ENCODE results near the gene LENG9. TPM values are rescaled to one million over a fixed set of nuclear protein-coding genes. Genes with fewer than 3 reads are reported as not detected.

The LENG9 gene
- polyA plus RNA-seq, 2 of the 4 experiments (the other 2 are of a cell fraction) = 1.9 to 4.1 TPM

GRCh38 chr19:54434873-54435214 lies 28.7 kb downstream of the LENG9 start:
- Histone ChIP-seq H3K9me3 (no peaks in the 10 kb centered on the region), H3K4me3 (no peak overlapping the region), H3K4me2 (no peak overlapping the region), H3K4me1 (peaks cover 24% of the 10 kb centered on the region), H3K27ac (no peak overlapping the region)
- FAIRE-seq (no peak), ATAC-seq (no peak), DNase-seq (ENCODE audit: low read depth in 1 of 2, low spot score in 1 of 2) (no peak)
- ChIA-PET CTCF (no interaction called here), POLR2A (no interaction called here)
- 94% methylated on average over 10 of the region's 11 CpGs for WGBS (ENCODE audit: missing lambda C conversion rate)
- TF ChIP-seq RFX5 (IDR thresholded peaks at IDR 0.05) (no peak), HOXA7 (CRISPR knock-in tag; IDR thresholded peaks at IDR 0.05) (no peak), CBX2 (IDR thresholded peaks at IDR 0.05; ENCODE audit: borderline replicate concordance, low read depth) (no peak), TFCP2L1 (CRISPR knock-in tag; IDR thresholded peaks at IDR 0.05) (no peak), ZFP36 (IDR thresholded peaks at IDR 0.05; ENCODE audit: borderline replicate concordance, partially characterized antibody) (no peak), FOXS1 (CRISPR knock-in tag; IDR thresholded peaks at IDR 0.05) (no peak), POLR2AphosphoS2 (conservative IDR thresholded peaks at IDR 0.05; ENCODE audit: low read length) (no peak), FOSL2 (IDR thresholded peaks at IDR 0.05) (no peak), FOSL2 (CRISPR knock-in tag; IDR thresholded peaks at IDR 0.05) (no peak), HEYL (CRISPR knock-in tag; IDR thresholded peaks at IDR 0.05) (no peak), PHF8 (IDR thresholded peaks at IDR 0.05; ENCODE audit: borderline replicate concordance, low read depth) (no peak), JUNB (IDR thresholded peaks at IDR 0.05) (no peak), TP53 (CRISPR knock-in tag; IDR thresholded peaks at IDR 0.05) (no peak), ZC3H11A (IDR thresholded peaks at IDR 0.05) (no peak), SMC3 (IDR thresholded peaks at IDR 0.05) (no peak)
- TF ChIP-seq, protein P1, sequence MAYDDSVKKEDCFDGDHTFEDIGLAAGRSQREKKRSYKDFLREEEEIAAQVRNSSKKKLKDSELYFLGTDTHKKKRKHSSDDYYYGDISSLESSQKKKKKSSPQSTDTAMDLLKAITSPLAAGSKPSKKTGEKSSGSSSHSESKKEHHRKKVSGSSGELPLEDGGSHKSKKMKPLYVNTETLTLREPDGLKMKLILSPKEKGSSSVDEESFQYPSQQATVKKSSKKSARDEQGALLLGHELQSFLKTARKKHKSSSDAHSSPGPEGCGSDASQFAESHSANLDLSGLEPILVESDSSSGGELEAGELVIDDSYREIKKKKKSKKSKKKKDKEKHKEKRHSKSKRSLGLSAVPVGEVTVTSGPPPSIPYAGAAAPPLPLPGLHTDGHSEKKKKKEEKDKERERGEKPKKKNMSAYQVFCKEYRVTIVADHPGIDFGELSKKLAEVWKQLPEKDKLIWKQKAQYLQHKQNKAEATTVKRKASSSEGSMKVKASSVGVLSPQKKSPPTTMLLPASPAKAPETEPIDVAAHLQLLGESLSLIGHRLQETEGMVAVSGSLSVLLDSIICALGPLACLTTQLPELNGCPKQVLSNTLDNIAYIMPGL (CRISPR knock-in tag; IDR thresholded peaks at IDR 0.05; ENCODE audit: borderline replicate concordance) = no peak

DNA sequence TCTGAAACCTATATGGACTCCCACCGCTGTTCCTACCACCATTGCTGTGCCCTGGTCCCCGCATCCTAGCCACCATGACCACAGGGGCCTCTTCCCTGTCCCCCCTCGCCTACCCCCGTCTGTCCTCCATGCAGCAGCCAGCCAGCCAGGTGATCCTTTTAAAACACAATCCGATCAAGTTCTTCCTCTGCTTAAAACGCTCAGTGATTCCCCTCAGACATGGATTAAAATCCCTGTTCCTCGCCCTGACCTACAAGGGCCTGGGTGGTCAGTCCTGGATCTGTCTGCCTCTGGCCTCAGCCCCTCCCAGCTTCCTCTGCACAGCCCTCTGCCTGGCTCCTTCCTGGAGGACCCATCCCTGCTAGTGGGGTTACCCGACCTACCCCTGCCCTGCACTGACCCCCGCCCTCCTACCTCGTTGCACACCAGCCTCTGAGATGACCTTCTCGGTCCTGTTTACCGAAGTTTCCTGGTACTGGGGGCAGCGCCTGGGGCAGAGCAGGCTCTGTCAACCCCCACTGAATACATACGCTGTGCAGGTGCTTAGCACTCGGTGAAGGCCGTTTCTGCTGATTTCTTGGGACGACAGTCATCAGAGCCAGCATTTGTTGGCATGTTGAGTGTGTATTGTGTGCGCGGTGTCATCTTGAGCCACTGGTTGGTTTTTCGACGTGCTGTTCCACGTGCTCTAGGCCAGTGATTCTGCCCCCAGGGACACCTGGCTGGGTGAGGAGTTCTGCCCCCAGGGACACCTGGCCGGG lies 29.3 kb downstream of the LENG9 start:
- Histone ChIP-seq H3K4me2 (no peak overlapping the region), H3K9me3 (no peaks in the 10 kb centered on the region), H3K4me3 (no peak overlapping the region), H3K27ac (no peak overlapping the region), H3K4me1 (peaks cover 24% of the 10 kb centered on the region)
- TF ChIP-seq PHF8 (IDR thresholded peaks at IDR 0.05; ENCODE audit: borderline replicate concordance, low read depth) (no peak), KDM5A (IDR thresholded peaks at IDR 0.05) (no peak), EHMT2 (IDR thresholded peaks at IDR 0.05; ENCODE audit: low read depth) (no peak), HOXB13 (CRISPR knock-in tag; IDR thresholded peaks at IDR 0.05; ENCODE audit: low read depth) (no peak), TP53 (CRISPR knock-in tag; IDR thresholded peaks at IDR 0.05) (no peak), POLR2AphosphoS2 (conservative IDR thresholded peaks at IDR 0.05; ENCODE audit: low read length) (no peak), KDM1A (IDR thresholded peaks at IDR 0.05; ENCODE audit: low read depth) (no peak), EP300 (IDR thresholded peaks at IDR 0.05) (no peak), NR3C1 (IDR thresholded peaks at IDR 0.05) (no peak), SMC3 (IDR thresholded peaks at IDR 0.05) (no peak)
- TF ChIP-seq, protein P1 (CRISPR knock-in tag; IDR thresholded peaks at IDR 0.05; ENCODE audit: borderline replicate concordance) = no peak
- WGBS (ENCODE audit: missing lambda C conversion rate) = 83% methylated on average over 23 of the region's 23 CpGs
- no peak for ATAC-seq
- DNase-seq (ENCODE audit: low read depth in 1 of 2, low spot score in 1 of 2) = no peak
- ChIA-PET POLR2A (interaction anchor here (1.5 kb wide), 1 partner anchor 14 kb away, joined by 3 read pairs; the partner anchor contains the start of gene LENG8), CTCF (no interaction called here)
- no peak for FAIRE-seq
